Measurements from ENCODE around the gene CBFA2T3.

CBFA2T3 gene

GRCh38 chr16:89020925-89021595 is 44.1 kb upstream of the CBFA2T3 start:
- H3K9ac ChIP-seq (ENCODE audit: low read length) = no peak overlapping the region
- H3K27me3 ChIP-seq (ENCODE audit: low read depth, low read length) = peaks cover 21% of the 10 kb centered on the region
- no peak overlapping the region for H3K27ac ChIP-seq (ENCODE audit: low read length)
- no peaks in the 10 kb centered on the region for H4K20me1 ChIP-seq (ENCODE audit: insufficient read depth, low read length)
- TF ChIP-seq, protein P1, sequence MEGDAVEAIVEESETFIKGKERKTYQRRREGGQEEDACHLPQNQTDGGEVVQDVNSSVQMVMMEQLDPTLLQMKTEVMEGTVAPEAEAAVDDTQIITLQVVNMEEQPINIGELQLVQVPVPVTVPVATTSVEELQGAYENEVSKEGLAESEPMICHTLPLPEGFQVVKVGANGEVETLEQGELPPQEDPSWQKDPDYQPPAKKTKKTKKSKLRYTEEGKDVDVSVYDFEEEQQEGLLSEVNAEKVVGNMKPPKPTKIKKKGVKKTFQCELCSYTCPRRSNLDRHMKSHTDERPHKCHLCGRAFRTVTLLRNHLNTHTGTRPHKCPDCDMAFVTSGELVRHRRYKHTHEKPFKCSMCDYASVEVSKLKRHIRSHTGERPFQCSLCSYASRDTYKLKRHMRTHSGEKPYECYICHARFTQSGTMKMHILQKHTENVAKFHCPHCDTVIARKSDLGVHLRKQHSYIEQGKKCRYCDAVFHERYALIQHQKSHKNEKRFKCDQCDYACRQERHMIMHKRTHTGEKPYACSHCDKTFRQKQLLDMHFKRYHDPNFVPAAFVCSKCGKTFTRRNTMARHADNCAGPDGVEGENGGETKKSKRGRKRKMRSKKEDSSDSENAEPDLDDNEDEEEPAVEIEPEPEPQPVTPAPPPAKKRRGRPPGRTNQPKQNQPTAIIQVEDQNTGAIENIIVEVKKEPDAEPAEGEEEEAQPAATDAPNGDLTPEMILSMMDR (IDR thresholded peaks at IDR 0.05; ENCODE audit: low read depth, low read length) = no peak
- TF ChIP-seq EZH2phosphoT487 (IDR thresholded peaks at IDR 0.05; ENCODE audit: low read depth) = no peak
- H3K36me3 ChIP-seq (replicated peaks; ENCODE audit: low read depth, low read length) = no peaks in the 10 kb centered on the region
- no peaks in the 10 kb centered on the region for H3K9me3 ChIP-seq (ENCODE audit: insufficient read depth, low read length)
- H3K4me1 ChIP-seq (ENCODE audit: low read length) = peaks cover 9% of the 10 kb centered on the region
- H2AFZ ChIP-seq (ENCODE audit: low read depth, low read length) = no peak overlapping the region
- H3K79me2 ChIP-seq (ENCODE audit: low read length) = no peaks in the 10 kb centered on the region
- no peak overlapping the region for H3K4me3 ChIP-seq (ENCODE audit: low read length)
- no peak overlapping the region for H3K4me2 ChIP-seq (ENCODE audit: low read length)

GRCh38 chr16:89020068-89020924 is 43.3 kb upstream of the CBFA2T3 start:
- Histone ChIP-seq H4K20me1 (ENCODE audit: insufficient read depth, low read length) (no peaks in the 10 kb centered on the region), H3K9ac (ENCODE audit: low read length) (no peak overlapping the region), H3K4me2 (ENCODE audit: low read length) (peak overlapping the region; percentile 12; the same call in 1 of the 2 replicates)

DNA sequence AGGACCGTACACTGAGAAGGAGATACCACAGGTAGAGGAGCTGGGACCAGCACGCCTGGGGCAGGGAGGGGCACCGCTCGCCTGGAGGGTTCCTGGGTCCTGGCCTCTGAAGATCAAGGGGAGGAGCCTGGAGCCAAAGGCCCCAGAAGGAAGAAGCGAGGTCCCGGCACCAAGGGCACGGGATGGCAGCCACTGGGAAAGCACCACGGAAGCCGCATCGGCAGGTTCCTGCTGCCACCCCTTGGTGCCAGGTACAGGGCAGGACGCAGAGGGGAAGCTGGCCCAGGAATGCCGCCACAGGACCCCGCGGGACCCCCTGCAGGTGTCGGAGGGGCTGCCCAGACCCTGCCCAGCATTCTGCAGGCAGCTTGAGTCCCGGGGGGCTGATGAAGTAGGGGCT is 42.5 kb upstream of the CBFA2T3 start:
- Histone ChIP-seq H3K4me2 (ENCODE audit: low read length) (no peak overlapping the region), H3K9ac (ENCODE audit: low read length) (no peak overlapping the region), H3K79me2 (ENCODE audit: low read length) (no peaks in the 10 kb centered on the region), H2AFZ (ENCODE audit: low read depth, low read length) (no peak overlapping the region), H3K4me1 (ENCODE audit: low read length) (peaks cover 7% of the 10 kb centered on the region; the same call in 1 of the 2 replicates), H3K4me3 (ENCODE audit: low read length) (no peak overlapping the region), H3K9me3 (ENCODE audit: insufficient read depth, low read length) (no peaks in the 10 kb centered on the region), H3K27me3 (ENCODE audit: low read depth, low read length) (peaks cover 18% of the 10 kb centered on the region), H3K36me3 (replicated peaks; ENCODE audit: low read depth, low read length) (no peaks in the 10 kb centered on the region), H3K27ac (ENCODE audit: low read length) (no peak overlapping the region), H4K20me1 (ENCODE audit: insufficient read depth, low read length) (no peaks in the 10 kb centered on the region)
- no peak for TF ChIP-seq EZH2phosphoT487 (IDR thresholded peaks at IDR 0.05; ENCODE audit: low read depth)
- TF ChIP-seq, protein P1 (IDR thresholded peaks at IDR 0.05; ENCODE audit: low read depth, low read length) = no peak

More at GRCh38 chr16:89020068-89020924, 43.3 kb upstream of the CBFA2T3 start:
- H3K79me2 ChIP-seq (ENCODE audit: low read length) = no peaks in the 10 kb centered on the region
- H3K9me3 ChIP-seq (ENCODE audit: insufficient read depth, low read length) = no peaks in the 10 kb centered on the region
- no peaks in the 10 kb centered on the region for H3K36me3 ChIP-seq (replicated peaks; ENCODE audit: low read depth, low read length)
- no peak overlapping the region for H2AFZ ChIP-seq (ENCODE audit: low read depth, low read length)
- TF ChIP-seq EZH2phosphoT487 (IDR thresholded peaks at IDR 0.05; ENCODE audit: low read depth) = no peak
- TF ChIP-seq, protein P1 (IDR thresholded peaks at IDR 0.05; ENCODE audit: low read depth, low read length) = no peak
- H3K27ac ChIP-seq (ENCODE audit: low read length) = no peak overlapping the region
- peaks cover 21% of the 10 kb centered on the region for H3K27me3 ChIP-seq (ENCODE audit: low read depth, low read length)
- H3K4me3 ChIP-seq (ENCODE audit: low read length) = no peak overlapping the region
- H3K4me1 ChIP-seq (ENCODE audit: low read length) = peaks cover 7% of the 10 kb centered on the region; the same call in 1 of the 2 replicates
